HL-60/S4 (cell line): ENCODE data around the gene CTDNEP1.

Experiments
- in situ Hi-C: fragments of 300-500 bp; cut with MboI; formaldehyde crosslinking; loops from 2 replicates; pipeline ENCODE4 v1.14.3; 2022; ENCODE audit warnings: low sequenced_read_pairs

CTDNEP1 gene

GRCh38 chr17:7251661-7252175 lies at the start of gene CTDNEP1:
Gene CTDNEP1 (minus strand): TSS chr17:7251734. CDS start chr17:7251296, 438 bp downstream.
- in situ Hi-C loops, result no loop called here

- in situ Hi-C loops, result loop anchor here (10.0 kb wide), 1 partner anchor 252 kb away; the partner anchor contains the start of gene SLC16A11
Observed at GRCh38 chr17:7296189-7296861, 44.8 kb upstream of the CTDNEP1 start.

- in situ Hi-C loops, result loop anchor here (10.0 kb wide), 1 partner anchor 251 kb away; the partner anchor contains the start of gene SLC16A11
Observed at GRCh38 chr17:7295230-7296180, 44.0 kb upstream of the CTDNEP1 start.

- in situ Hi-C loops, result loop anchor here (10.0 kb wide), 1 partner anchor 250 kb away; the partner anchor contains the start of gene SLC16A11
Observed at GRCh38 chr17:7294614-7295153, 43.1 kb upstream of the CTDNEP1 start, which contains the start of gene YBX2. Gene YBX2 (minus strand): TSS chr17:7294639. CDS start chr17:7294500, 139 bp downstream.

GRCh38 chr17:7293816-7294613 lies 42.5 kb upstream of the CTDNEP1 start:
- in situ Hi-C loops, result loop anchor here (10.0 kb wide), 1 partner anchor 249 kb away; the partner anchor contains the start of gene SLC16A11

- in situ Hi-C loops, result loop anchor here (10.0 kb wide), 1 partner anchor 248 kb away; the partner anchor contains the start of gene SLC16A11
Observed at GRCh38 chr17:7293159-7293558, 41.6 kb upstream of the CTDNEP1 start.

- in situ Hi-C loops, result loop anchor here (10.0 kb wide), 1 partner anchor 248 kb away; the partner anchor contains the start of gene SLC16A11
Observed at GRCh38 chr17:7292729-7293128, 41.2 kb upstream of the CTDNEP1 start.

- in situ Hi-C loops, result loop anchor here (10.0 kb wide), 1 partner anchor 247 kb away; the partner anchor contains the start of gene SLC16A11
Observed at GRCh38 chr17:7292194-7292593, 40.7 kb upstream of the CTDNEP1 start.

- in situ Hi-C loops, result loop anchor here (10.0 kb wide), 1 partner anchor 246 kb away; the partner anchor contains the start of gene SLC16A11
Observed at GRCh38 chr17:7290685-7291084, 39.2 kb upstream of the CTDNEP1 start.

- in situ Hi-C loops, result loop anchor here (10.0 kb wide), 1 partner anchor 245 kb away; the partner anchor contains the start of gene SLC16A11
Observed at GRCh38 chr17:7290166-7290565, 38.6 kb upstream of the CTDNEP1 start.

GRCh38 chr17:7289256-7290032 lies 37.9 kb upstream of the CTDNEP1 start:
- in situ Hi-C loops, result loop anchor here (10.0 kb wide), 1 partner anchor 245 kb away; the partner anchor contains the start of gene SLC16A11

- in situ Hi-C loops, result no loop called here
Observed at GRCh38 chr17:7285679-7286078, 34.1 kb upstream of the CTDNEP1 start.

GRCh38 chr17:7284911-7285310 lies 33.4 kb upstream of the CTDNEP1 start:
- in situ Hi-C loops, result no loop called here

GRCh38 chr17:7283471-7284216 lies 32.1 kb upstream of the CTDNEP1 start:
- in situ Hi-C loops, result no loop called here

- in situ Hi-C loops, result no loop called here
Observed at GRCh38 chr17:7282752-7283321, 31.3 kb upstream of the CTDNEP1 start.

- in situ Hi-C loops, result no loop called here
Observed at GRCh38 chr17:7281953-7282751, 30.6 kb upstream of the CTDNEP1 start.
